Measurements from ENCODE around the gene VIPR2. TPM values are rescaled to one million over a fixed set of nuclear protein-coding genes. Genes with fewer than 3 reads are reported as not detected.

The VIPR2 gene
- total RNA-seq, 2 donors from 2014 or later = 0.36 to 0.45 TPM

- Mint-ChIP-seq H3K4me3 (no peak overlapping the region), H3K4me1 (ENCODE audit: low read depth in 2 of 2) (no peaks in the 10 kb centered on the region), H3K9me3 (no peaks in the 10 kb centered on the region), H3K27me3 (peaks cover 0 to 3% of the 10 kb centered on the region in 2 donors), H3K27ac (no peak overlapping the region), H3K36me3 (no peaks in the 10 kb centered on the region)
- no peak for ATAC-seq
- DNase-seq (ENCODE audit: low spot score) = no peak
These were observed 8.1 kb upstream of the VIPR2 start for GRCh38 chr7:159152816-159153215.

- H3K27me3 Mint-ChIP-seq = no peaks in the 10 kb centered on the region
- DNase-seq (ENCODE audit: low spot score) (no peak), ATAC-seq (no peak)
- no peaks in the 10 kb centered on the region for H3K4me1 Mint-ChIP-seq (ENCODE audit: low read depth in 2 of 2)
- H3K27ac Mint-ChIP-seq = no peak overlapping the region
- no peak overlapping the region for H3K4me3 Mint-ChIP-seq
- H3K9me3 Mint-ChIP-seq = no peaks in the 10 kb centered on the region
- H3K36me3 Mint-ChIP-seq = no peaks in the 10 kb centered on the region
These were observed 6.6 kb upstream of the VIPR2 start for GRCh38 chr7:159151231-159151630.

- no peak overlapping the region for H3K27ac Mint-ChIP-seq
- ATAC-seq (no peak), DNase-seq (ENCODE audit: low spot score) (no peak)
- H3K4me3 Mint-ChIP-seq = no peak overlapping the region
- H3K27me3 Mint-ChIP-seq = peaks cover 0 to 2% of the 10 kb centered on the region in 2 donors
- H3K4me1 Mint-ChIP-seq (ENCODE audit: low read depth in 2 of 2) = no peaks in the 10 kb centered on the region
- H3K36me3 Mint-ChIP-seq = no peaks in the 10 kb centered on the region
- no peaks in the 10 kb centered on the region for H3K9me3 Mint-ChIP-seq
These were observed 4.8 kb upstream of the VIPR2 start for GRCh38 chr7:159149488-159149887.

GRCh38 chr7:159148430-159149395 is 4.0 kb upstream of the VIPR2 start:
- peaks cover 0 to 4% of the 10 kb centered on the region in 2 donors for H3K27me3 Mint-ChIP-seq
- H3K4me1 Mint-ChIP-seq (ENCODE audit: low read depth in 2 of 2) = no peaks in the 10 kb centered on the region
- DNase-seq (ENCODE audit: low spot score) (no peak), ATAC-seq (peak in 1 of 2 donors; percentile 18)
- H3K4me3 Mint-ChIP-seq = no peak overlapping the region
- H3K27ac Mint-ChIP-seq = no peak overlapping the region
- H3K36me3 Mint-ChIP-seq = no peaks in the 10 kb centered on the region
- H3K9me3 Mint-ChIP-seq = no peaks in the 10 kb centered on the region

GRCh38 chr7:159147687-159148086 is 3.0 kb upstream of the VIPR2 start:
- peaks cover 5 to 7% of the 10 kb centered on the region in 2 donors for H3K27me3 Mint-ChIP-seq
- DNase-seq (ENCODE audit: low spot score) (no peak), ATAC-seq (no peak)
- H3K4me1 Mint-ChIP-seq (ENCODE audit: low read depth in 2 of 2) = peaks cover 0 to 5% of the 10 kb centered on the region in 2 donors
- no peaks in the 10 kb centered on the region for H3K36me3 Mint-ChIP-seq
- no peak overlapping the region for H3K27ac Mint-ChIP-seq
- no peak overlapping the region for H3K4me3 Mint-ChIP-seq
- no peaks in the 10 kb centered on the region for H3K9me3 Mint-ChIP-seq

- ATAC-seq = no peak
- Mint-ChIP-seq H3K27me3 (peaks cover 7% of the 10 kb centered on the region in 2 donors), H3K9me3 (no peaks in the 10 kb centered on the region), H3K36me3 (no peaks in the 10 kb centered on the region), H3K4me1 (ENCODE audit: low read depth in 2 of 2) (peaks cover 0 to 5% of the 10 kb centered on the region in 2 donors), H3K4me3 (no peak overlapping the region), H3K27ac (no peak overlapping the region)
- DNase-seq (ENCODE audit: low spot score) = no peak
These were observed 2.6 kb upstream of the VIPR2 start for GRCh38 chr7:159147246-159147645.

- DNase-seq (ENCODE audit: low spot score) = no peak
- Mint-ChIP-seq H3K27me3 (peaks cover 7% of the 10 kb centered on the region in 2 donors), H3K9me3 (no peaks in the 10 kb centered on the region), H3K4me3 (no peak overlapping the region), H3K27ac (no peak overlapping the region), H3K4me1 (ENCODE audit: low read depth in 2 of 2) (peaks cover 0 to 5% of the 10 kb centered on the region in 2 donors), H3K36me3 (no peaks in the 10 kb centered on the region)
- no peak for ATAC-seq
These were observed 1.6 kb upstream of the VIPR2 start for GRCh38 chr7:159146084-159146858.

- peaks cover 7% of the 10 kb centered on the region in 2 donors for H3K27me3 Mint-ChIP-seq
- DNase-seq (ENCODE audit: low spot score) = no peak
- H3K4me3 Mint-ChIP-seq = peak overlapping the region; percentile 62
- no peak for ATAC-seq
- H3K27ac Mint-ChIP-seq = no peak overlapping the region
- H3K9me3 Mint-ChIP-seq = no peaks in the 10 kb centered on the region
- no peaks in the 10 kb centered on the region for H3K36me3 Mint-ChIP-seq
- peaks cover 0 to 5% of the 10 kb centered on the region in 2 donors for H3K4me1 Mint-ChIP-seq (ENCODE audit: low read depth in 2 of 2)
These were observed 806 bp upstream of the VIPR2 start for GRCh38 chr7:159145490-159145855.

- Mint-ChIP-seq H3K4me1 (ENCODE audit: low read depth in 2 of 2) (peaks cover 0 to 5% of the 10 kb centered on the region in 2 donors), H3K4me3 (peak overlapping the region; percentile 70), H3K27ac (no peak overlapping the region), H3K27me3 (peaks cover 7% of the 10 kb centered on the region in 2 donors), H3K9me3 (no peaks in the 10 kb centered on the region), H3K36me3 (no peaks in the 10 kb centered on the region)
- peak; percentile 27 to 52 for ATAC-seq
- DNase-seq (ENCODE audit: low spot score) = no peak
These were observed 598 bp downstream of the VIPR2 start for GRCh38 chr7:159143780-159144757.

GRCh38 chr7:159142730-159143129 is 1.9 kb downstream of the VIPR2 start:
- Mint-ChIP-seq H3K27me3 (peaks cover 7 to 10% of the 10 kb centered on the region in 2 donors), H3K27ac (no peak overlapping the region), H3K36me3 (no peaks in the 10 kb centered on the region), H3K4me1 (ENCODE audit: low read depth in 2 of 2) (peaks cover 7 to 11% of the 10 kb centered on the region in 2 donors), H3K4me3 (peak overlapping the region; percentile 30), H3K9me3 (no peaks in the 10 kb centered on the region)
- DNase-seq (ENCODE audit: low spot score) (no peak), ATAC-seq (no peak)

- Mint-ChIP-seq H3K27me3 (peaks cover 7 to 10% of the 10 kb centered on the region in 2 donors), H3K4me3 (no peak overlapping the region), H3K36me3 (no peaks in the 10 kb centered on the region), H3K27ac (no peak overlapping the region), H3K9me3 (no peaks in the 10 kb centered on the region), H3K4me1 (ENCODE audit: low read depth in 2 of 2) (peaks cover 7 to 11% of the 10 kb centered on the region in 2 donors)
- no peak for ATAC-seq
- DNase-seq (ENCODE audit: low spot score) = no peak
These were observed 2.5 kb downstream of the VIPR2 start for GRCh38 chr7:159142199-159142598.

GRCh38 chr7:159141660-159142059 is 3.0 kb downstream of the VIPR2 start:
- no peak overlapping the region for H3K27ac Mint-ChIP-seq
- no peak for ATAC-seq
- H3K4me3 Mint-ChIP-seq = no peak overlapping the region
- peaks cover 7 to 11% of the 10 kb centered on the region in 2 donors for H3K4me1 Mint-ChIP-seq (ENCODE audit: low read depth in 2 of 2)
- H3K27me3 Mint-ChIP-seq = peaks cover 7 to 10% of the 10 kb centered on the region in 2 donors
- DNase-seq (ENCODE audit: low spot score) = no peak
- no peaks in the 10 kb centered on the region for H3K9me3 Mint-ChIP-seq
- no peaks in the 10 kb centered on the region for H3K36me3 Mint-ChIP-seq

GRCh38 chr7:159141167-159141566 is 3.5 kb downstream of the VIPR2 start:
- H3K4me3 Mint-ChIP-seq = no peak overlapping the region
- no peaks in the 10 kb centered on the region for H3K9me3 Mint-ChIP-seq
- H3K4me1 Mint-ChIP-seq (ENCODE audit: low read depth in 2 of 2) = peaks cover 7 to 11% of the 10 kb centered on the region in 2 donors
- H3K27ac Mint-ChIP-seq = no peak overlapping the region
- ATAC-seq (no peak), DNase-seq (ENCODE audit: low spot score) (no peak)
- H3K36me3 Mint-ChIP-seq = no peaks in the 10 kb centered on the region
- H3K27me3 Mint-ChIP-seq = peaks cover 7 to 10% of the 10 kb centered on the region in 2 donors

Data from natural killer cell treated with Interleukin-12 subunit alpha and Interleukin-12 subunit beta and Interleukin-15 and Interleukin-18, amount 100 ng/mL, for 72 hours (primary cell).